Ovary (tissue), 3 donors: ENCODE data around the gene KRT76.
"Not testable (repeated sequence)": the region's sequence is repeated elsewhere in the genome, so short reads cannot be mapped to it uniquely, and the experiment has no call there.

ENCODE experiments used
- CTCF ChIP-seq, 3 donors: fragments of 450-650 bp in 2 of 3; fragments of 200-600 bp in 1 of 3; IDR thresholded peaks; one replicate each; pipeline versions ENCODE4 v1.5.1 to v1.8.0; 2016 to 2022; ENCODE audit warnings: antibody characterized with exemption in 3 of 3, mild to moderate bottlenecking in 1 of 3
- POLR2A ChIP-seq: fragments of 450-650 bp; IDR thresholded peaks from one replicate; pipeline ENCODE4 v1.6.1; 2017; ENCODE audit warnings: antibody characterized with exemption, mild to moderate bottlenecking, moderate library complexity
- donor health status: DM: no; HTN: no; CAD: no.

- TF ChIP-seq POLR2A; CTCF (IDR thresholded peaks at IDR 0.05): not testable (repeated sequence)
These were observed 18.2 kb upstream of the KRT76 start for GRCh38 chr12:52795332-52795674.
